ENCODE results near the gene VPS51.
"Not testable (repeated sequence)": the region's sequence is repeated elsewhere in the genome, so short reads cannot be mapped to it uniquely, and the experiment has no call there.

The VPS51 gene

GRCh38 chr11:65114538-65115171, 18.6 kb downstream of the VPS51 start:
- in situ Hi-C loops (cut with MboI; ENCODE audit: low pct_unique_long_range_greater_than_20kb, low sequenced_read_pairs, unreplicated experiment) = no loop called here
- DNase-seq (ENCODE audit: low spot score) = no peak
- TF ChIP-seq CTCF (IDR thresholded peaks at IDR 0.05; ENCODE audit: extremely low read depth, insufficient read depth, missing control alignments) = no peak

- no peak for TF ChIP-seq CTCF (IDR thresholded peaks at IDR 0.05; ENCODE audit: extremely low read depth, insufficient read depth, missing control alignments)
- no peak for DNase-seq (ENCODE audit: low spot score)
- in situ Hi-C loops (cut with MboI; ENCODE audit: low pct_unique_long_range_greater_than_20kb, low sequenced_read_pairs, unreplicated experiment) = no loop called here
These were observed 19.5 kb downstream of the VPS51 start for GRCh38 chr11:65115361-65116082.

GRCh38 chr11:65116370-65117205, 20.6 kb downstream of the VPS51 start:
- in situ Hi-C loops (cut with MboI; ENCODE audit: low pct_unique_long_range_greater_than_20kb, low sequenced_read_pairs, unreplicated experiment) = no loop called here
- DNase-seq (ENCODE audit: low spot score) = no peak
- no peak for TF ChIP-seq CTCF (IDR thresholded peaks at IDR 0.05; ENCODE audit: extremely low read depth, insufficient read depth, missing control alignments)

GRCh38 chr11:65117206-65118096, 21.4 kb downstream of the VPS51 start, which contains the start of gene ZNHIT2:
TSS of gene ZNHIT2 (minus strand) at chr11:65117701. CDS start at chr11:65117653, 48 bp downstream.
- peak; percentile 94 for DNase-seq (ENCODE audit: low spot score)
- peak; percentile 64 for TF ChIP-seq CTCF (IDR thresholded peaks at IDR 0.05; ENCODE audit: extremely low read depth, insufficient read depth, missing control alignments)
- in situ Hi-C loops (cut with MboI; ENCODE audit: low pct_unique_long_range_greater_than_20kb, low sequenced_read_pairs, unreplicated experiment) = no loop called here

- no peak for TF ChIP-seq CTCF (IDR thresholded peaks at IDR 0.05; ENCODE audit: extremely low read depth, insufficient read depth, missing control alignments)
- in situ Hi-C loops (cut with MboI; ENCODE audit: low pct_unique_long_range_greater_than_20kb, low sequenced_read_pairs, unreplicated experiment) = no loop called here
- no peak for DNase-seq (ENCODE audit: low spot score)
These were observed 22.3 kb downstream of the VPS51 start for GRCh38 chr11:65118097-65118837.

- DNase-seq (ENCODE audit: low spot score); in situ Hi-C loops (cut with MboI; ENCODE audit: low pct_unique_long_range_greater_than_20kb, low sequenced_read_pairs, unreplicated experiment): not testable (repeated sequence)
These were observed 23.1 kb downstream of the VPS51 start for GRCh38 chr11:65118891-65119669.
